CD4-positive, alpha-beta T cell treated with Interleukin-1 beta for 1 hour (primary cell): Measurements from ENCODE around the gene DLL1.

Source experiments
- DNase-seq, 2 donors: peaks; one replicate each; pipeline ENCODE4 v3.0.0-alpha.2; 2020 to 2022

DLL1 gene

DNA sequence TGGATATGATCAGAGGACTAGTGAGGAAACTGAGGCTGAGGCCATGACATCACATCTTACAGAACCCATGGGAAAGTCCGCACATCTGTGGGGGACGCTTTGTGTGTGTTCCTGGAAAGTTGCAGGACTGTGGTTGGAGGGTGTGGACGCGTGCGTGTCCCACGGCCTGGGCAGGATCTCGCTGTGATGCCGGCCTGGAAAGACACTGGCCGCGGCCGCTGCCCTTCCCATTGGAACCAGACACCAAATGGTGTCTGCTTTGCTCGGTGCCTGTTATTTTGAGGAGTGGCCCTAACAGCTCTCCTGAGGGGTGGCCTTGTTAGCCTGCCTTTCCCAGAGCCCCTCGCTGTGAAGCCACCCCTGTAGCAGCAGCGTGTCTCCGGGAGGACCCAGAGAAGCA lies 41.1 kb downstream of the DLL1 start:
- DNase-seq, result no peak

- no peak for DNase-seq
Observed at GRCh38 chr6:170248861-170249600, 41.8 kb downstream of the DLL1 start.

DNA sequence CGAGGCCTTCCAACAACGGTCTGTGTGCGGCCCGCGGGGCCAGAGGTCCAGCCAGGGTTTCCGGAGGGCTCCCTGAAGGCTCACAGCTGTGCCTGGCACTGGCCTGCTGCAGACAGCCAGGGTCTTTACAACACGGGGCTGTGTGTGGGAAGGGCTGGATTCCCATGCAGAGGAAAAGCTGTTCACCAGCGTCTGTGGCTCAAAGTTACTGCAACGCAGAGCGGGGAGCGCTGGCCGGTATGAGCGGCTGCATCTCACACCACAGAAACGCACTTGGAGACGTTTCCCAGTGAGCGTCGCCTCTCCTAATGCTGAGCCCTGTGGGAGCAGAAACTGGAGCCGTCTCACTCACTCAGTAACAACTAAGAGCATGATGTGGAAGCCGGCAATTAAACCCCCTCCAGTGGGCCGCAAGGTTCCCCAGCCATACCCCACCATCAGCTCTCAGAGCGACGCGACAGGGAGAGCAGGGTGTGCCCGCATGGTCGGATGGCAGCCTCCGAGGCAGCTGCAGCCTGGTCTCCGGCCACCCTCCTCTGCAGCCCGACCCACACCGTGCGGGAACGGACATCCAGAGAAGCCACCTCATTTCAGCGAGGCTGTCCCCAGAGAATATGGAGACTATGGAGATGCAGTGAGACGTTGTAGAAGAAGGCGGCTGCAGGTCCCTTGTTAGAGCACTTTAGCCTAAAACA lies 42.6 kb downstream of the DLL1 start:
- no peak for DNase-seq

GRCh38 chr6:170247178-170247701 lies 43.6 kb downstream of the DLL1 start:
- no peak for DNase-seq

- DNase-seq, result no peak
Observed at GRCh38 chr6:170245475-170245992, 45.3 kb downstream of the DLL1 start.

DNA sequence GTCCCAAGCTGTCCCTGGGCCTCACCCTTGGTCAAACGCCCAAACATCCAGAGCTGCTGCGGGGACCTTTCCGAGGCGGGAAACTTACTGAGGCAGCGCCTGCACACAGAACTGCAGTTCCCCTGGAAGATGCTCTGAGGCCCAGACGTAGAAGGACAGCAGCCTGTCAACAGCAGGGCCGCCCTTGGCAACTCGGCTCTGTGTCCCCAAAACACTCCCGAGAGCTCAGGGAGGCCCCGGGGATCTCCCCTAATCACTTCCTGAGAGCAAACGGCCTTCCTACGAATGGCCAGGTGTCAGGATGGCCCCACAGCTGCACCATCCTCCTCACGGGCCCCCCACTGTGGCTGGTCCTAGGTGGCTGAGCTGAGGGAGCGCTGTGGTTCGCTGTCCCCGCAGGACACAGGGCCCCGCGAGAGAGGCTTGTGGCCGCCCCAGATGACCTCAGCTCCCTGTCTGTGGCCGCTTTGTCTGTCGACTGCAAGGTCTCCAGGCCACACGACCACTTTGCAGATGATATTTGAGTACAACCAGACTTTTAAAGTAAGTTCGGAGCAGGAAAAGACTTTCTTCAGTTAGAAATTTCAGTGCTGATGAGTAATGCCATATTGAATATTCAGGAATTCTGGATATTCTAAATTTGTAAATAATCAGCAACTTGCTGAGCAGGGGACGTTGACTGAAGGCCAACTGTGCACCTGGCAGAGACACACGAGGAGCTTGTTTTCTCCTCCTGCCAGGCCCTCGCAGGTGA lies 46.0 kb downstream of the DLL1 start:
- DNase-seq, result no peak

- no peak for DNase-seq
Observed at GRCh38 chr6:170243791-170244291, 47.0 kb downstream of the DLL1 start.

GRCh38 chr6:170243386-170243785 lies 47.5 kb downstream of the DLL1 start:
- no peak for DNase-seq

GRCh38 chr6:170238741-170239565 lies 51.9 kb downstream of the DLL1 start:
- no peak for DNase-seq

DNA sequence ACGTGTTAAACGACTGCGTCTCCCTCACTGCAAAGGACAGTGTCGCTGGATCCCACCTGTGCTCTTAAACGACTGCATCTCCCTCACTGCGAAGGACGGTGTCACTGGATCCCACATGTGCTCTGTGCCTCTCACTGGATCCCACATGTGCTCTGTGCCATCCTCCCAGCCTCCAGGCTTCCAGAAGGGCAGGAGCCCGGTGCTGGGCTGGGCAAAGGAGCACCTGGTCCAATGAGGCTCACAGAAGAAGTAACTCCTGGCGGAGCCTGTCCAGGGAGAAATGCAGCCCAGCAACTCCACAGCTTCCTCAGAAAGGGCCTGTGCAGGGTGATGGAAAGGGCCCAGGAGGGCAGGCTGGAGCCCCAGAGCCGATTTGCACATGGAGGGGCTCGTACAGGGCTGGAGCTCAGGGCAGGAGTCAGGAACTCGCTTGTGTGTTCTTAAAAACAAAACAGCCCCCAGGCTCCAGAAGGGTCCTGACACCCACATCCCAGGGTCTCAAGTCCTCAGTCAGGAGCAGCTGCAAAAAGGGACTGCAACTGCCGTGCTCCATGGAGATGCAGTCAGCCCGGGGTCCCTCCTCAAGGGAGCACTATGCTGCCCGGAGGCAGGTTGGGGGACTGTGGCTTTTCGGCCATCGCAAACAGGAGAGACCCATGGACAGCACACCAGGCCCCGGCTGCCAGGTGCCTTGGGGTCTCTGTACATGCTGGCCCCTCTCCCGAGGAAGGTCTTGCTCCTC lies 52.7 kb downstream of the DLL1 start:
- no peak for DNase-seq

DNA sequence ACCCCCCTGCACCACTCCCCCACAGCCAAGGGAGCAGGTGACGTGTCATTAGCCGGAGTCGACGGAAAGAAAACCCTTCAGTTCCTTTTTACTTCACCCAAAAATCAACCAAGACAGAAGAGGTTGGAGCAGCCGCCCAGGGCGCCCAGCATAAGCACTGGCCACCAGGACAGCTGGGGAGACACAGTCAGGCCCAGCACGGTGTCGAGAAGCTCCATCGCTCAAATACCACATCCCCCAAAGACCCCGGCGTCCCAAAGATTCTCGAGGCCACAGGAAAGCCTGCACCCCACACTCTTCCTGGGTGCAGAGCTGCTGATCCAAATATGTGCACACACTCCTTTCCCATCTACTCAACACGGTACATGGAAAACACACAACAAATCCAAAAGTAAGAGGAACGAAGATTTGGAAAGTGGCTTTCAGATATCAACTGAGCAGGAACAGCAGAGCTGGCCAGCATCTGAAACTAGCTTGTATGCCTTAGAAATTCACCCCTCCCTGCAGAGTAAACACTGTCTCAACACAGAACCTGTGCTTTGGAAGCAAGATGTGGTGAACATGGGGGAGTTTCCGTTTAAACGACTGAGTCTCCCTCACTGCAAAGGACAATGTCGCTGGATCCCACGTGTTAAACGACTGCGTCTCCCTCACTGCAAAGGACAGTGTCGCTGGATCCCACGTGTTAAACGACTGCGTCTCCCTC lies 54.6 kb downstream of the DLL1 start:
- DNase-seq, result no peak

DNA sequence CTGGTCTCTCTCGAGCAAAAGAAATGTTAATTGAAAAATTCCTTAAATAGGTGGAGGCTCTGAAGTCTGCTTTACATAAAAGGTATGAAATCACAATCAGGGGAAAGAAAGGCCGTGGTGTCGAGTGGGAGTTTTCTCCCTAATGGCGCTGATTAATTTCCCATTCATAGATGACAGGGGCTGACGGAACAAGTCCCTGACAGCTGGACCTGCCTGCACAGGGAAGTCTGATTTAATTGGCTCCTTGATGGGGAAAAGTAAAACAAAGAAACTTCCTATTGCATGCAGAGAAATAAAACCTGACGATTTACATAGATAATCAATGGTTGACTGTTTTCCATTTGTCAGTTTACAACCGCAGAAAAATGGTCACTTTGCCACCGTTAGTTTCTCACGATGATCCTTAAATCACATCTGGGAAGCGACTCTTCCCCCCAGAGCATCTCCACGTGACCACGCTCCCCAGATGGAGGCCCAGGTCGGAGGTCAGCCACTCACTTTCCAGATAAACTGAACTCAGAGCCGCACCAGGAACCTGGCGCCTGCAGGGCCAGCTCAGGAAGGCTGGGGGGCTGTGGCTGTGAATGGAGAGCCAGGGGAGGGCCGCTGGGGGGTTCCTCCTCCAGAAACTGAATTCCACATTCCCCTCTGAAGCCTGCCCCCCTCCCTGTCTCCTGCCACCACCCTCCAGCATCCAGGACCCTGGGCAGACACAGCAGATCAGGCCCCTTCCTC lies 55.3 kb downstream of the DLL1 start:
- no peak for DNase-seq

GRCh38 chr6:170234419-170234818 lies 56.5 kb downstream of the DLL1 start:
- DNase-seq, result no peak

- DNase-seq, result no peak
Observed at GRCh38 chr6:170233286-170234205, 57.3 kb downstream of the DLL1 start.
